Endothelial cell of umbilical vein (primary cell): ENCODE measurements around the gene RGS6. TPM values are rescaled to one million over a fixed set of nuclear protein-coding genes. Genes with fewer than 3 reads are reported as not detected.

Experiments
- BruUV-seq: library from RNA; stranded (reverse); fragments of 400-500 nt; replicated peaks from 2 replicates; lab custom pipeline; 2021; lab: Mats Ljungman, UMichigan
- CTCF ChIA-PET: fragments of 300-600, 350-600 bp; sonication (Branson Sonifier 250); formaldehyde crosslinking; loops from one replicate; lab custom pipeline; 2021; ENCODE audit warnings: antibody characterized with exemption, inconsistent platforms; lab: Charles Lee
- POLR2A ChIA-PET: fragments of 300-600, 350-600 bp; sonication (Branson Sonifier 250); formaldehyde crosslinking; loops from one replicate; lab custom pipeline; 2021; ENCODE audit warnings: antibody characterized with exemption, inconsistent platforms; lab: Charles Lee
- DNase-seq: peaks from one replicate; pipeline ENCODE4 v3.0.0-alpha.2; 2011; ENCODE audit warnings: low read depth, low spot score
- FAIRE-seq: peaks from 2 replicates; lab custom pipeline; 2011; peaks lifted over from hg19 to GRCh38; lab: Jason Lieb, UNC
- H2AFZ ChIP-seq: 2 replicates; pipeline ENCODE4 v1.6.0; 2012; ENCODE audit warnings: low read depth, low read length, control low read depth, inconsistent platforms
- H3K27ac ChIP-seq: 2 replicates; pipeline ENCODE4 v1.5.1; 2011; ENCODE audit warnings: low read depth, mild to moderate bottlenecking, control low read depth, low read length, moderate library complexity; ENCODE audit not compliant: insufficient read depth
- H3K27me3 ChIP-seq, 2 experiments: 2 replicates each; pipeline versions ENCODE4 v1.6.0 to v1.6.1; 2011; ENCODE audit warnings: low read length in 2 of 2, mixed read lengths in 1 of 2; ENCODE audit not compliant: control insufficient read depth in 2 of 2, insufficient read depth in 2 of 2
- H3K36me3 ChIP-seq, 2 experiments: 2 replicates in 1 of 2; 3 replicates in 1 of 2; pipeline ENCODE4 v1.5.1; 2011; ENCODE audit warnings: low read length in 2 of 2, mild to moderate bottlenecking in 1 of 2, moderate library complexity in 1 of 2; ENCODE audit not compliant: control insufficient read depth in 2 of 2, insufficient read depth in 2 of 2; ENCODE audit errors: extremely low read depth in 1 of 2
- H3K4me1 ChIP-seq: 3 replicates; pipeline ENCODE4 v1.5.1; 2011; ENCODE audit warnings: mild to moderate bottlenecking, low read length; ENCODE audit not compliant: control insufficient read depth, insufficient read depth; ENCODE audit errors: extremely low read depth
- H3K4me2 ChIP-seq: 2 replicates; pipeline ENCODE4 v1.6.1; 2011; ENCODE audit warnings: low read length, control low read depth, mixed read lengths; ENCODE audit not compliant: insufficient read depth
- H3K4me3 ChIP-seq, 3 experiments: fragments of 200-600 bp in 1 of 3; sonication (generic), shearing (Covaris generic) in 1 of 3; replicated peaks in 1 of 3; 2 replicates each; pipeline ENCODE4 v1.5.1; 2011 to 2016; ENCODE audit warnings: control low read depth in 3 of 3, low read length in 3 of 3, mild to moderate bottlenecking in 2 of 3, inconsistent platforms in 1 of 3, low read depth in 1 of 3, moderate library complexity in 1 of 3; ENCODE audit not compliant: insufficient read depth in 1 of 3
- H3K79me2 ChIP-seq: 2 replicates; pipeline ENCODE4 v1.6.0; 2012; ENCODE audit warnings: low read length, inconsistent platforms; ENCODE audit not compliant: control insufficient read depth, insufficient read depth
- H3K9ac ChIP-seq: replicated peaks from 2 replicates; pipeline ENCODE3; 2011; ENCODE audit warnings: low read length, control low read depth; ENCODE audit not compliant: insufficient read depth; ENCODE audit errors: extremely low read depth
- H3K9me1 ChIP-seq: replicated peaks from 3 replicates; pipeline ENCODE4 v1.6.0; 2011; ENCODE audit warnings: mild to moderate bottlenecking, low read length; ENCODE audit not compliant: control insufficient read depth, insufficient read depth; ENCODE audit errors: extremely low read depth
- H3K9me3 ChIP-seq: replicated peaks from 2 replicates; pipeline ENCODE4 v1.5.1; 2012; ENCODE audit warnings: low read length, inconsistent platforms; ENCODE audit not compliant: control insufficient read depth, insufficient read depth
- H4K20me1 ChIP-seq: replicated peaks from 2 replicates; pipeline ENCODE3; 2011; ENCODE audit warnings: mild to moderate bottlenecking, low read length; ENCODE audit not compliant: control insufficient read depth, insufficient read depth; ENCODE audit errors: extremely low read depth
- EZH2 ChIP-seq: IDR thresholded peaks from 2 replicates; pipeline ENCODE4 v1.6.1; 2012; ENCODE audit warnings: borderline replicate concordance, low read depth, mild to moderate bottlenecking, moderate library complexity, low read length, inconsistent platforms; ENCODE audit not compliant: severe bottlenecking
- FOS ChIP-seq: IDR thresholded peaks from 2 replicates; pipeline ENCODE4 v1.6.1; 2011; ENCODE audit warnings: mild to moderate bottlenecking, low read length, moderate library complexity, borderline replicate concordance; ENCODE audit not compliant: insufficient read depth
- GATA2 ChIP-seq: IDR thresholded peaks from 2 replicates; pipeline ENCODE4 v1.7.0; 2011; ENCODE audit warnings: low read depth, mild to moderate bottlenecking, moderate library complexity, mixed read lengths, low read length; ENCODE audit not compliant: insufficient read length, insufficient read depth
- JUN ChIP-seq: IDR thresholded peaks from 2 replicates; pipeline ENCODE4 v1.6.1; 2011; ENCODE audit warnings: borderline replicate concordance, low read depth; ENCODE audit not compliant: insufficient read length, insufficient read depth
- MYC ChIP-seq: IDR thresholded peaks from one replicate; pipeline ENCODE4 v1.6.1; 2011; ENCODE audit warnings: mild to moderate bottlenecking, low read depth, low read length
- POLR2A ChIP-seq: IDR thresholded peaks from 2 replicates; pipeline ENCODE4 v1.6.1; 2012; ENCODE audit warnings: low read depth, mild to moderate bottlenecking, control low read depth, low read length
- POLR2AphosphoS5 ChIP-seq: IDR thresholded peaks from 2 replicates; pipeline ENCODE4 v1.6.1; 2012; ENCODE audit warnings: low read depth, mild to moderate bottlenecking, control low read depth, low read length, moderate library complexity; ENCODE audit not compliant: insufficient read depth
- dilution Hi-C: fragments of 300-500 bp; cut with MboI; formaldehyde crosslinking; loops from one replicate; pipeline ENCODE4 v1.15.0; 2019; ENCODE audit warnings: low sequenced_read_pairs; ENCODE audit not compliant: extremely low pct_ligation_motif_present
- intact Hi-C: fragments of 100-400 bp; cut with micrococcal nuclease; formaldehyde crosslinking; loops from one replicate; pipeline ENCODE4 v1.10.0; 2022
- polyA plus RNA-seq, 4 experiments: library from polyadenylated mRNA; depleted of rRNA in 3 of 4; stranded (reverse) in 3 of 4; unstranded in 1 of 4; fragments of >200 nt; gene quantifications; 2 replicates each; pipeline versions ENCODE4 v1.2.1 to v1.2.3, GENCODE V29; 2011 to 2012; ENCODE audit warnings: missing spikeins in 1 of 4
- total RNA-seq: library from RNA; stranded (reverse); gene quantifications from 2 replicates; pipeline ENCODE4 v1.2.3, GENCODE V29; 2021
- TF ChIP-seq, protein P1 (sequence below), 2 donors: IDR thresholded peaks; 1 replicate in 1 of 2; 2 replicates in 1 of 2; pipeline ENCODE4 v1.5.1; 2011; ENCODE audit warnings: low read length in 2 of 2, mild to moderate bottlenecking in 2 of 2, moderate library complexity in 2 of 2, control low read depth in 1 of 2, inconsistent platforms in 1 of 2, low read depth in 1 of 2; ENCODE audit not compliant: insufficient read depth in 1 of 2; ENCODE audit errors: extremely low read depth in 1 of 2
- TF ChIP-seq, protein P2 (sequence below): IDR thresholded peaks from 2 replicates; pipeline ENCODE4 v1.6.1; 2011; ENCODE audit not compliant: insufficient read depth, insufficient read length

Gene RGS6
- total and polyA plus RNA-seq, 2 donors (not counting 3 experiments of a cell fraction or from before 2014, with no cell fraction given), result not detected

DNA sequence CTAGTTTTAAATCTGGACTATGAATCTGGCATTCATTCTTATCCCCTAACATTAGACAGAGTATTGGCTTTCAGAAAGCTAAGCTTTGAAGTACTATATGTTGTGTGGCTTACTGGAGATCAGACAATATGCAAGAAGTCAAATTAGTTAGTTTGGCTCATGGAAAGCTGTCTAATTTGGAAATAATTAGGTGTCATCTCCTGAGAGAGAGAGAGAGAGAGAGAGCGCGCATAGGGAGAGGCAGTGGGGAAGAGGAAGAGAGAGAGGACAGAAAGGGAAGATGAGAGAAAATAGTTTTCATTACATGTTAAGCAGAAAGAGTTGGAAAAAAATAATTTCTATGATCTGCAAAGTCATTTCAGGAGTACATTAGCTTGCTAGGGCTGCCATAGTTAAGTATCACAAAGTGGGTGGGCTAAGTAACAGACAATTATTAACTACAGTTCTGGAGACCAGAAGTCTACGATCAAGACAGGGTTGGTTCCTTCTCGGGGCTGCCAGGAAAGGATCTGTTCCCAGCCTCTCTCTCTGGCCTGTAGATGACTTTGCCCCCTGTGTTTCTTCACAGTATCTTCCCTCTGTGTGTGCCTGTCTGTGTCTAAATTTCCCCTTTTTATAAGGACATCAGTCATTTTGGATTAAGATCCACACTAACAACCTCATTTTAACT is 404.2 kb downstream of the RGS6 start:
- dilution Hi-C loops (no loop called here), intact Hi-C loops (no loop called here)
- H3K79me2 ChIP-seq, result no peaks in the 10 kb centered on the region
- no peaks in the 10 kb centered on the region for H4K20me1 ChIP-seq
- H3K4me2 ChIP-seq, result no peak overlapping the region
- H3K27me3 ChIP-seq, result no peaks in the 10 kb centered on the region
- no TSS peak for BruUV-seq
- ChIA-PET CTCF (no interaction called here), POLR2A (no interaction called here)
- H2AFZ ChIP-seq, result no peak overlapping the region
- DNase-seq (no peak), FAIRE-seq (no peak)
- no peaks in the 10 kb centered on the region for H3K9me1 ChIP-seq
- no peak overlapping the region for H3K9ac ChIP-seq
- H3K36me3 ChIP-seq, result no peaks in the 10 kb centered on the region
- no peak overlapping the region for H3K4me3 ChIP-seq
- no peaks in the 10 kb centered on the region for H3K9me3 ChIP-seq
- H3K4me1 ChIP-seq, result no peaks in the 10 kb centered on the region
- TF ChIP-seq MYC, result no peak
- H3K27ac ChIP-seq, result no peak overlapping the region

DNA sequence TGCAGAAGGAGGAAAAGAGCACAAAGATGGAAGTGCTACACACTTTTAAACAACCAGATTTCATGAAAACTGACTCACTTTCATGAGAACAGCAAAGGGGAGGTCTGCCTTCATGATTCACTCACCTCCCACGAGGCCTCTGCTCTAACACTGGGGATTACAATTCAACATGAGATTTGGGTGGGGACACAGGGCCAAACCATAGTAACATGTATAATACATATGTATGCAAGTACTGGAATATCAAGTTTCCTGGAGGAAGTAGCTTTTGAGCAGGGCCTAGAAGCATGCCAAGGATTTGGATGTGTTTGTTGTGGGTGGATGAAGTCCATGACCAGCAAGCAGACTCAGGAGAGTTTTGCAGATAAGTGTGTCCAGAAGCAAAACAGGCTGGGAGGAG is 409.0 kb downstream of the RGS6 start:
- DNase-seq (no peak), FAIRE-seq (no peak)
- Histone ChIP-seq H3K9me1 (no peaks in the 10 kb centered on the region), H4K20me1 (no peaks in the 10 kb centered on the region), H3K9me3 (no peaks in the 10 kb centered on the region), H3K79me2 (no peaks in the 10 kb centered on the region), H3K9ac (no peak overlapping the region), H2AFZ (no peak overlapping the region), H3K27ac (no peak overlapping the region), H3K4me2 (no peak overlapping the region), H3K27me3 (no peaks in the 10 kb centered on the region), H3K4me3 (no peak overlapping the region), H3K4me1 (no peaks in the 10 kb centered on the region), H3K36me3 (no peaks in the 10 kb centered on the region)
- intact Hi-C loops (no loop called here), dilution Hi-C loops (no loop called here)
- TF ChIP-seq FOS (no peak), POLR2AphosphoS5 (no peak), JUN (no peak), MYC (no peak), GATA2 (no peak), POLR2A (no peak), EZH2 (no peak)
- TF ChIP-seq, protein P1, sequence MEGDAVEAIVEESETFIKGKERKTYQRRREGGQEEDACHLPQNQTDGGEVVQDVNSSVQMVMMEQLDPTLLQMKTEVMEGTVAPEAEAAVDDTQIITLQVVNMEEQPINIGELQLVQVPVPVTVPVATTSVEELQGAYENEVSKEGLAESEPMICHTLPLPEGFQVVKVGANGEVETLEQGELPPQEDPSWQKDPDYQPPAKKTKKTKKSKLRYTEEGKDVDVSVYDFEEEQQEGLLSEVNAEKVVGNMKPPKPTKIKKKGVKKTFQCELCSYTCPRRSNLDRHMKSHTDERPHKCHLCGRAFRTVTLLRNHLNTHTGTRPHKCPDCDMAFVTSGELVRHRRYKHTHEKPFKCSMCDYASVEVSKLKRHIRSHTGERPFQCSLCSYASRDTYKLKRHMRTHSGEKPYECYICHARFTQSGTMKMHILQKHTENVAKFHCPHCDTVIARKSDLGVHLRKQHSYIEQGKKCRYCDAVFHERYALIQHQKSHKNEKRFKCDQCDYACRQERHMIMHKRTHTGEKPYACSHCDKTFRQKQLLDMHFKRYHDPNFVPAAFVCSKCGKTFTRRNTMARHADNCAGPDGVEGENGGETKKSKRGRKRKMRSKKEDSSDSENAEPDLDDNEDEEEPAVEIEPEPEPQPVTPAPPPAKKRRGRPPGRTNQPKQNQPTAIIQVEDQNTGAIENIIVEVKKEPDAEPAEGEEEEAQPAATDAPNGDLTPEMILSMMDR (IDR thresholded peaks at IDR 0.05; ENCODE audit: extremely low read depth in 1 of 2, insufficient read depth in 1 of 2, low read depth in 1 of 2, low read length in 2 of 2), result no peak
- TF ChIP-seq, protein P2, sequence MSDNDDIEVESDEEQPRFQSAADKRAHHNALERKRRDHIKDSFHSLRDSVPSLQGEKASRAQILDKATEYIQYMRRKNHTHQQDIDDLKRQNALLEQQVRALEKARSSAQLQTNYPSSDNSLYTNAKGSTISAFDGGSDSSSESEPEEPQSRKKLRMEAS, result no peak
- ChIA-PET CTCF (no interaction called here), POLR2A (no interaction called here)
- no TSS peak for BruUV-seq
